B cell (primary cell): ENCODE results near the gene RNASE2. TPM values are rescaled to one million over a fixed set of nuclear protein-coding genes. Genes with fewer than 3 reads are reported as not detected.

Experiments
- ATAC-seq: fragments of 200-7000 bp; cut with Tn5 transposase; one replicate; pipeline ENCODE4 v1.10.0; 2021; ENCODE audit warnings: low read depth, mild to moderate bottlenecking, moderate number of reproducible peaks, moderate library complexity
- CTCF ChIA-PET: fragments of 350-600 bp; sonication (Branson Sonifier 250); formaldehyde crosslinking; loops from one replicate; lab custom pipeline; 2021; ENCODE audit warnings: antibody characterized with exemption, inconsistent platforms; lab: Charles Lee
- POLR2A ChIA-PET: fragments of 350-600 bp; sonication (Branson Sonifier 250); formaldehyde crosslinking; loops from one replicate; lab custom pipeline; 2021; ENCODE audit warnings: antibody characterized with exemption; lab: Charles Lee
- DNase-seq: peaks from one replicate; pipeline ENCODE4 v3.0.0; 2013
- H2AFZ ChIP-seq: 2 replicates; pipeline ENCODE4 v1.6.1; 2012; ENCODE audit warnings: mild to moderate bottlenecking, low read depth, low read length; ENCODE audit not compliant: insufficient read depth, poor library complexity, severe bottlenecking
- H3K27ac ChIP-seq, 2 donors: 1 replicate in 1 of 2; 2 replicates in 1 of 2; pipeline ENCODE4 v1.5.1; 2012 to 2013; ENCODE audit warnings: low read length in 2 of 2, mild to moderate bottlenecking in 2 of 2, moderate library complexity in 1 of 2
- H3K27me3 ChIP-seq, 4 experiments: fragments of 200-600 bp in 1 of 4; sonication (generic) in 1 of 4; replicated peaks in 1 of 4; 1 replicate in 2 of 4; 2 replicates in 2 of 4; pipeline versions ENCODE4 v1.6.1 to v1.7.0; 2013 to 2016; ENCODE audit warnings: low read length in 3 of 4, mild to moderate bottlenecking in 2 of 4, mixed read lengths in 1 of 4, moderate library complexity in 1 of 4; ENCODE audit not compliant: insufficient read depth in 4 of 4, control insufficient read depth in 3 of 4; ENCODE audit errors: control extremely low read depth in 1 of 4
- H3K36me3 ChIP-seq, 2 experiments: replicated peaks in 1 of 2; 1 replicate in 1 of 2; 2 replicates in 1 of 2; pipeline versions ENCODE4 v1.6.1 to v1.7.1; 2013; ENCODE audit warnings: low read length in 1 of 2; ENCODE audit not compliant: insufficient read depth in 2 of 2, control insufficient read depth in 1 of 2; ENCODE audit errors: control extremely low read depth in 1 of 2, extremely low read depth in 1 of 2
- H3K4me1 ChIP-seq, 2 donors: fragments of 200-600 bp in 1 of 2; sonication (generic) in 1 of 2; 1 replicate in 1 of 2; 2 replicates in 1 of 2; pipeline versions ENCODE4 v1.5.1 to v1.6.1; 2013 to 2017; ENCODE audit warnings: low read length in 2 of 2; ENCODE audit not compliant: control insufficient read depth in 2 of 2, insufficient read depth in 2 of 2
- H3K4me2 ChIP-seq: replicated peaks from 2 replicates; pipeline ENCODE3; 2012; ENCODE audit warnings: mild to moderate bottlenecking, low read depth, low read length; ENCODE audit not compliant: poor library complexity, severe bottlenecking
- H3K4me3 ChIP-seq, 5 experiments: fragments of 200-600 bp in 1 of 5; sonication (generic) in 1 of 5; 1 replicate in 3 of 5; 2 replicates in 2 of 5; pipeline versions ENCODE4 v1.5.1 to v1.7.0; 2011 to 2016; ENCODE audit warnings: low read length in 4 of 5, mild to moderate bottlenecking in 4 of 5, low read depth in 2 of 5, control low read depth in 1 of 5, moderate library complexity in 1 of 5; ENCODE audit not compliant: insufficient read depth in 1 of 5; ENCODE audit errors: control extremely low read depth in 1 of 5, extremely low read depth in 1 of 5
- H3K79me2 ChIP-seq: fragments of 200-600 bp; sonication (generic); one replicate; pipeline ENCODE4 v1.6.0; 2016; ENCODE audit warnings: low read length; ENCODE audit not compliant: control insufficient read depth, insufficient read depth
- H3K9ac ChIP-seq: fragments of 200-600 bp; sonication (generic); 2 replicates; pipeline ENCODE4 v1.6.1; 2017; ENCODE audit warnings: mild to moderate bottlenecking, low read length, moderate library complexity
- H3K9me3 ChIP-seq, 3 donors: one replicate each; pipeline versions ENCODE4 v1.6.1 to v1.7.1; 2013; ENCODE audit warnings: low read length in 2 of 3; ENCODE audit not compliant: control insufficient read depth in 2 of 3, insufficient read depth in 1 of 3; ENCODE audit errors: control extremely low read depth in 1 of 3
- H4K20me1 ChIP-seq: 2 replicates; pipeline ENCODE4 v1.6.0; 2012; ENCODE audit warnings: mild to moderate bottlenecking, low read length; ENCODE audit not compliant: insufficient read depth, control insufficient read depth, poor library complexity, severe bottlenecking
- H3K27ac Mint-ChIP-seq: one replicate; pipeline ENCODE4 v1.8.0; 2021; ENCODE audit warnings: mixed read lengths
- H3K27me3 Mint-ChIP-seq: one replicate; pipeline ENCODE4 v1.8.0; 2021; ENCODE audit warnings: mixed read lengths
- H3K4me1 Mint-ChIP-seq: one replicate; pipeline ENCODE4 v1.8.0; 2021; ENCODE audit warnings: mixed read lengths
- H3K4me3 Mint-ChIP-seq: one replicate; pipeline ENCODE4 v1.8.0; 2021; ENCODE audit warnings: mixed read lengths
- H3K9me3 Mint-ChIP-seq: one replicate; pipeline ENCODE4 v1.8.0; 2022; ENCODE audit warnings: mixed read lengths; ENCODE audit not compliant: insufficient read depth
- CTCF ChIP-seq: fragments of 200-600 bp; IDR thresholded peaks from one replicate; pipeline ENCODE4 v1.8.0; 2022; ENCODE audit warnings: antibody characterized with exemption, mild to moderate bottlenecking
- EZH2 ChIP-seq: IDR thresholded peaks from 2 replicates; pipeline ENCODE4 v1.6.1; 2012; ENCODE audit warnings: borderline replicate concordance, low read depth, mild to moderate bottlenecking, moderate library complexity, low read length; ENCODE audit not compliant: insufficient read depth, poor library complexity, severe bottlenecking
- WGBS: methylation state at CpG from one replicate; pipeline ENCODE4 v1.1.5; 2013; ENCODE audit warnings: missing lambda C conversion rate; ENCODE audit not compliant: insufficient coverage; 5-methylcytosine and 5-hydroxymethylcytosine counted together
- intact Hi-C: fragments of 100-400 bp; cut with micrococcal nuclease; formaldehyde crosslinking; loops from one replicate; pipeline ENCODE4 v1.10.0; 2022
- polyA plus RNA-seq: library from polyadenylated mRNA; depleted of rRNA; stranded (reverse); fragments of >200 nt; gene quantifications from 2 replicates; pipeline ENCODE4 v1.2.3, GENCODE V29; 2012
- total RNA-seq, 2 donors: library from RNA; stranded (reverse); fragments of 120-200 nt in 1 of 2; gene quantifications; 1 replicate in 1 of 2; 2 replicates in 1 of 2; pipeline versions ENCODE4 v1.2.3 to v1.2.4, GENCODE V29; 2013 to 2022

Gene RNASE2
- total and polyA plus RNA-seq, 2 donors (not counting 1 experiment from before 2014, with no cell fraction given): 0.54 TPM; not detected in 1

- Mint-ChIP-seq H3K27me3 (peaks cover 5% of the 10 kb centered on the region), H3K4me3 (no peak overlapping the region), H3K4me1 (peaks cover 19% of the 10 kb centered on the region), H3K9me3 (no peaks in the 10 kb centered on the region), H3K27ac (no peak overlapping the region)
- H3K9ac ChIP-seq: no peak overlapping the region
- H3K4me1 ChIP-seq: peaks cover 13 to 20% of the 10 kb centered on the region in 2 donors
- DNase-seq (no peak), ATAC-seq (no peak)
- H2AFZ ChIP-seq: no peak overlapping the region
- intact Hi-C loops: no loop called here
- H3K4me2 ChIP-seq: no peak overlapping the region
- peaks cover 0 to under 1% (median 0%) of the 10 kb centered on the region in 4 experiments for H3K27me3 ChIP-seq
- H3K4me3 ChIP-seq: no peak overlapping the region
- no peak overlapping the region for H3K27ac ChIP-seq
- peaks cover 0 to 2% of the 10 kb centered on the region in 2 experiments for H3K36me3 ChIP-seq
- peaks cover 7% of the 10 kb centered on the region for H4K20me1 ChIP-seq
- H3K79me2 ChIP-seq: peaks cover 5% of the 10 kb centered on the region
- CTCF ChIA-PET: no interaction called here
- POLR2A ChIA-PET: no interaction called here
- TF ChIP-seq EZH2 (no peak), CTCF (no peak)
- WGBS: no CpG with 5 or more reads among the region's 2 CpGs
- H3K9me3 ChIP-seq: no peaks in the 10 kb centered on the region
Measured at GRCh38 chr14:20986811-20987210, 31.5 kb downstream of the RNASE2 start.

- Histone ChIP-seq H3K4me1 (peaks cover 13 to 20% of the 10 kb centered on the region in 2 donors), H3K27me3 (no peaks in the 10 kb centered on the region), H3K36me3 (peaks cover 2 to 23% of the 10 kb centered on the region in 2 experiments), H4K20me1 (peaks cover 7% of the 10 kb centered on the region), H3K9me3 (no peaks in the 10 kb centered on the region), H3K9ac (peak overlapping the region; percentile 33), H2AFZ (peak overlapping the region; percentile 95), H3K79me2 (peaks cover 5% of the 10 kb centered on the region), H3K4me3 (peak overlapping the region in 4 of 5 experiments; percentile 83 to 93 (median 90)), H3K27ac (peak overlapping the region in 1 of 2 donors; percentile 52), H3K4me2 (peak overlapping the region; percentile 96)
- H3K27ac Mint-ChIP-seq: no peak overlapping the region
- H3K4me1 Mint-ChIP-seq: peaks cover 21% of the 10 kb centered on the region
- ChIA-PET CTCF (interaction anchor here (1.1 to 1.4 kb wide), 2 partner anchors 18 to 112 kb away, joined by 3 to 4 read pairs; partner anchors contain the start of gene TMEM253), POLR2A (interaction anchor here (1.0 to 1.3 kb wide), 2 partner anchors 82 to 112 kb away, joined by 5 read pairs; partner anchors contain the start of gene TMEM253)
- TF ChIP-seq EZH2 (no peak), CTCF (no peak)
- intact Hi-C loops: loop anchor here (1.0 kb wide), 1 partner anchor 18 kb away; no protein-coding TSS in a partner anchor
- DNase-seq (peak; percentile 23), ATAC-seq (no peak)
- H3K4me3 Mint-ChIP-seq: peak overlapping the region; percentile 67
- no peaks in the 10 kb centered on the region for H3K27me3 Mint-ChIP-seq
- WGBS: 74% methylated on average over 9 of the region's 15 CpGs
- no peaks in the 10 kb centered on the region for H3K9me3 Mint-ChIP-seq
Measured at GRCh38 chr14:20988717-20989470, 33.6 kb downstream of the RNASE2 start.
